ENCODE results near the gene ABCB8. TPM values are rescaled to one million over a fixed set of nuclear protein-coding genes. Genes with fewer than 3 reads are reported as not detected.

ABCB8 gene
- total and polyA plus RNA-seq, 9 of the 15 experiments (the other 6 are each of a cell fraction or from before 2014, with no cell fraction given): 7.6 to 106 (median 36.3) TPM

DNA sequence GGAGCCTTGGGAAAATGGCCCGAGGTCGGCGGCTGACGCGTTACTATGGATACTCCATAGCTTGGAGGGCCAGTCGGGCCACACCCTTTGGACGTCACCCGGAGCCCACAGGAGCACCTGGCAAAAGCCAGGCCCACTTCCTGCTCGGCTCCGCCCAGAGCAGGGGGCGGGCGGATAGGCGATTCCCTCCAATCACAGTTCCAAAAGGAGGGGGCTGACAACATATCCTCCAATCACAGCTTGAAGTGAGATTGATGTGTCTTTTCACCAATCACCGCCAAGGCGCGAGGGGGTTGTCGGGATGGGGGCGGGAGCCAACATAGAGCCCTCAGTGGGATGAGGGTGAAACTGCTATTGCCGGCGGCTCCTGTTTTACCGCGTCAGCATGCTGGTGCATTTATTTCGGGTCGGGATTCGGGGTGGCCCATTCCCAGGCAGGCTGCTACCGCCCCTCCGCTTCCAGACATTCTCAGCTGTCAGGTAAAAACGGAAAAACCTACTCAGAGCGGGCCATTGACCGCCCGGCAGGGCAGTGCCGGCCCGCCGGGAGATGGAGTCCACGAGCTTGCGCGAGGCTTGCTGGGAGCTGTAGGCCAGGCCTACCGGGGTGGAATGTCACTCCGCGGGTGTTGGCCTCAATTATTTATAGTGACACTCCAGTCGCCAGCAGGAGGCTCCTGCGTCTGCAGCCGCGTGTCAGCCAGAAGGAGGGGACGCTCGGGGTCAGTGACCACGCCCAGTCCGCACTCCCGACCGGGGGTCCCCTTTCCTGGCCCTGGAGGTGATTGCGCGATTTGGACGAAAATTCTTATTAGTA, at the start of gene ABCB8 (continued):
- TF ChIP-seq PHF8 (IDR thresholded peaks at IDR 0.05; ENCODE audit: borderline replicate concordance, low read length): peak; percentile 82; the same call in 1 of the 2 replicates
- TF ChIP-seq NFIC (IDR thresholded peaks at IDR 0.05): peak; percentile 66
- peak; percentile 99 for TF ChIP-seq MYC (IDR thresholded peaks at IDR 0.05; ENCODE audit: low read depth, low read length)
- peak; percentile 76; the same call in 1 of the 2 replicates for TF ChIP-seq MYC (CRISPR knock-in tag; IDR thresholded peaks at IDR 0.05; ENCODE audit: borderline replicate concordance, low read depth)
- TF ChIP-seq ZNF699 (CRISPR knock-in tag; IDR thresholded peaks at IDR 0.05; ENCODE audit: insufficient replicate concordance): no peak
- no peak for TF ChIP-seq CEBPG (CRISPR knock-in tag; IDR thresholded peaks at IDR 0.05)
- no peak for TF ChIP-seq CEBPG (tag; conservative IDR thresholded peaks at IDR 0.05 in 1 of 2, IDR thresholded peaks at IDR 0.05 in 1 of 2)
- TF ChIP-seq SRSF7 (optimal IDR thresholded peaks at IDR 0.05; ENCODE audit: low read depth, low read length): no peak
- TF ChIP-seq POLR2AphosphoS2 (IDR thresholded peaks at IDR 0.05; ENCODE audit: low read length): no peak
- TF ChIP-seq EGR1 (conservative IDR thresholded peaks at IDR 0.05): peak; percentile 76
- TF ChIP-seq, protein P1, sequence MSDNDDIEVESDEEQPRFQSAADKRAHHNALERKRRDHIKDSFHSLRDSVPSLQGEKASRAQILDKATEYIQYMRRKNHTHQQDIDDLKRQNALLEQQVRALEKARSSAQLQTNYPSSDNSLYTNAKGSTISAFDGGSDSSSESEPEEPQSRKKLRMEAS (CRISPR knock-in tag; IDR thresholded peaks at IDR 0.05): peak; percentile 95
- peak; percentile 82 for TF ChIP-seq JUND (IDR thresholded peaks at IDR 0.05; ENCODE audit: borderline replicate concordance, low read depth, low read length)
- peak; percentile 65; the same call in 2 of the 3 replicates for TF ChIP-seq JUND (tag; IDR thresholded peaks at IDR 0.05; ENCODE audit: borderline replicate concordance, low read depth, low read length)
- no peak for TF ChIP-seq ZKSCAN8 (CRISPR knock-in tag; IDR thresholded peaks at IDR 0.05)
- peak; percentile 100 for TF ChIP-seq MBD2 (IDR thresholded peaks at IDR 0.05; ENCODE audit: borderline replicate concordance, low read depth)
- peak; percentile 97 for TF ChIP-seq MEIS2 (IDR thresholded peaks at IDR 0.05; ENCODE audit: partially characterized antibody)
- peak; percentile 94 for TF ChIP-seq FOXJ2 (tag; IDR thresholded peaks at IDR 0.05)
- TF ChIP-seq SMAD3 (CRISPR knock-in tag; conservative IDR thresholded peaks at IDR 0.05): no peak; the same call in 1 of the 2 replicates
- peak; percentile 73; the same call in 1 of the 2 replicates for TF ChIP-seq JUN (IDR thresholded peaks at IDR 0.05; ENCODE audit: borderline replicate concordance, low read depth, low read length)
- TF ChIP-seq JUN (CRISPR knock-in tag; IDR thresholded peaks at IDR 0.05; ENCODE audit: borderline replicate concordance): peak; percentile 10; the same call in 1 of the 2 replicates
- TF ChIP-seq MXI1 (IDR thresholded peaks at IDR 0.05; ENCODE audit: low read depth, low read length): peak; percentile 93
- TF ChIP-seq ZNF79 (CRISPR knock-in tag; IDR thresholded peaks at IDR 0.05; ENCODE audit: low read depth): peak; percentile 48; the same call in 1 of the 2 replicates
- TF ChIP-seq ATF1 (CRISPR knock-in tag; IDR thresholded peaks at IDR 0.05): 0 out of 2 replicates have a peak, but pooled peaks have one; percentile 26
- TF ChIP-seq ATF1 (tag; IDR thresholded peaks at IDR 0.05): peak; percentile 96
- peak; percentile 98; the same call in 1 of the 2 replicates for TF ChIP-seq TGIF2 (CRISPR knock-in tag; IDR thresholded peaks at IDR 0.05)
- TF ChIP-seq, protein P2, sequence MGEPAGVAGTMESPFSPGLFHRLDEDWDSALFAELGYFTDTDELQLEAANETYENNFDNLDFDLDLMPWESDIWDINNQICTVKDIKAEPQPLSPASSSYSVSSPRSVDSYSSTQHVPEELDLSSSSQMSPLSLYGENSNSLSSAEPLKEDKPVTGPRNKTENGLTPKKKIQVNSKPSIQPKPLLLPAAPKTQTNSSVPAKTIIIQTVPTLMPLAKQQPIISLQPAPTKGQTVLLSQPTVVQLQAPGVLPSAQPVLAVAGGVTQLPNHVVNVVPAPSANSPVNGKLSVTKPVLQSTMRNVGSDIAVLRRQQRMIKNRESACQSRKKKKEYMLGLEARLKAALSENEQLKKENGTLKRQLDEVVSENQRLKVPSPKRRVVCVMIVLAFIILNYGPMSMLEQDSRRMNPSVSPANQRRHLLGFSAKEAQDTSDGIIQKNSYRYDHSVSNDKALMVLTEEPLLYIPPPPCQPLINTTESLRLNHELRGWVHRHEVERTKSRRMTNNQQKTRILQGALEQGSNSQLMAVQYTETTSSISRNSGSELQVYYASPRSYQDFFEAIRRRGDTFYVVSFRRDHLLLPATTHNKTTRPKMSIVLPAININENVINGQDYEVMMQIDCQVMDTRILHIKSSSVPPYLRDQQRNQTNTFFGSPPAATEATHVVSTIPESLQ (CRISPR knock-in tag; IDR thresholded peaks at IDR 0.05): peak; percentile 72; the same call in 1 of the 2 replicates
- no peak; the same call in 1 of the 2 replicates for TF ChIP-seq HEY1 (CRISPR knock-in tag; IDR thresholded peaks at IDR 0.05; ENCODE audit: borderline replicate concordance)

Measured in K562 (cell line).